Measurements from ENCODE around the gene FAM89B. TPM values are rescaled to one million over a fixed set of nuclear protein-coding genes. Genes with fewer than 3 reads are reported as not detected.

Gene FAM89B
- total RNA-seq, 1 donor from 2014 or later = 47.5 TPM

DNA sequence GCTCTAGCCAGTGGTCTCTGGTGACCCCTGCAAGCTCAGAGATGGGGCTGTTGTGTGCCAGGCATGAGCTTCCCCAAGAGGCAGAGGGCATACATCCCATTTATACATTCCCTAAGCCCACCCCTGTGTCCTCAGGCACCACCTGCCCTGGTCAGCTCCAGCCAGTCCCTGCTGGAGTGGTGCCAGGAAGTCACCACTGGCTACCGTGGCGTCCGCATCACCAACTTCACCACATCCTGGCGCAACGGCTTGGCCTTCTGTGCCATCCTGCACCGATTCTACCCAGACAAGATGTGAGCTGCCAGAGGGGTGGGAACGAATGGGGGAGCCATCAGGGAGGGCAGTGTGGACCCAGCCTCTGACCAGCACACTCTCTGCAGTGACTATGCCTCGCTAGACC is 11.8 kb downstream of the FAM89B start:
- H3K4me1 Mint-ChIP-seq (ENCODE audit: low read depth, unreplicated experiment) = peaks cover 6% of the 10 kb centered on the region
- Histone ChIP-seq H3K36me3 (ENCODE audit: insufficient read depth, low read length) (no peaks in the 10 kb centered on the region), H3K79me2 (ENCODE audit: insufficient read depth, low read length) (no peaks in the 10 kb centered on the region), H4K20me1 (ENCODE audit: insufficient read depth, low read length) (peaks cover 50% of the 10 kb centered on the region), H3K9ac (ENCODE audit: low read length) (no peak overlapping the region), H2AFZ (ENCODE audit: low read depth, low read length) (no peak overlapping the region), H3K4me2 (ENCODE audit: low read length) (peak overlapping the region; percentile 48), H3K27ac (ENCODE audit: low read depth, low read length) (no peak overlapping the region), H3K27me3 (ENCODE audit: insufficient read depth, low read length) (peaks cover 5% of the 10 kb centered on the region), H3K4me1 (ENCODE audit: insufficient read depth, low read length) (peaks cover 7% of the 10 kb centered on the region), H3K4me3 (ENCODE audit: insufficient read depth, low read depth, low read length) (no peak overlapping the region), H3K9me3 (ENCODE audit: insufficient read depth, low read depth, low read length) (no peaks in the 10 kb centered on the region)
- no peak overlapping the region for H3K4me3 Mint-ChIP-seq (ENCODE audit: unreplicated experiment)
- H3K27me3 Mint-ChIP-seq (ENCODE audit: low read depth, unreplicated experiment) = peaks cover 45% of the 10 kb centered on the region
- FAIRE-seq (no peak), DNase-seq (ENCODE audit: low read depth) (no peak)
- peaks cover 3% of the 10 kb centered on the region for H3K9me3 Mint-ChIP-seq (ENCODE audit: unreplicated experiment)
- peaks cover 15% of the 10 kb centered on the region for H3K36me3 Mint-ChIP-seq (ENCODE audit: low read depth, unreplicated experiment)
- TF ChIP-seq, protein P1, sequence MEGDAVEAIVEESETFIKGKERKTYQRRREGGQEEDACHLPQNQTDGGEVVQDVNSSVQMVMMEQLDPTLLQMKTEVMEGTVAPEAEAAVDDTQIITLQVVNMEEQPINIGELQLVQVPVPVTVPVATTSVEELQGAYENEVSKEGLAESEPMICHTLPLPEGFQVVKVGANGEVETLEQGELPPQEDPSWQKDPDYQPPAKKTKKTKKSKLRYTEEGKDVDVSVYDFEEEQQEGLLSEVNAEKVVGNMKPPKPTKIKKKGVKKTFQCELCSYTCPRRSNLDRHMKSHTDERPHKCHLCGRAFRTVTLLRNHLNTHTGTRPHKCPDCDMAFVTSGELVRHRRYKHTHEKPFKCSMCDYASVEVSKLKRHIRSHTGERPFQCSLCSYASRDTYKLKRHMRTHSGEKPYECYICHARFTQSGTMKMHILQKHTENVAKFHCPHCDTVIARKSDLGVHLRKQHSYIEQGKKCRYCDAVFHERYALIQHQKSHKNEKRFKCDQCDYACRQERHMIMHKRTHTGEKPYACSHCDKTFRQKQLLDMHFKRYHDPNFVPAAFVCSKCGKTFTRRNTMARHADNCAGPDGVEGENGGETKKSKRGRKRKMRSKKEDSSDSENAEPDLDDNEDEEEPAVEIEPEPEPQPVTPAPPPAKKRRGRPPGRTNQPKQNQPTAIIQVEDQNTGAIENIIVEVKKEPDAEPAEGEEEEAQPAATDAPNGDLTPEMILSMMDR (IDR thresholded peaks at IDR 0.05; ENCODE audit: insufficient read depth, low read depth, low read length) = no peak
- TF ChIP-seq EZH2 (IDR thresholded peaks at IDR 0.05; ENCODE audit: insufficient read depth, low read length) = no peak
- H3K27ac Mint-ChIP-seq (ENCODE audit: unreplicated experiment) = no peak overlapping the region

DNA sequence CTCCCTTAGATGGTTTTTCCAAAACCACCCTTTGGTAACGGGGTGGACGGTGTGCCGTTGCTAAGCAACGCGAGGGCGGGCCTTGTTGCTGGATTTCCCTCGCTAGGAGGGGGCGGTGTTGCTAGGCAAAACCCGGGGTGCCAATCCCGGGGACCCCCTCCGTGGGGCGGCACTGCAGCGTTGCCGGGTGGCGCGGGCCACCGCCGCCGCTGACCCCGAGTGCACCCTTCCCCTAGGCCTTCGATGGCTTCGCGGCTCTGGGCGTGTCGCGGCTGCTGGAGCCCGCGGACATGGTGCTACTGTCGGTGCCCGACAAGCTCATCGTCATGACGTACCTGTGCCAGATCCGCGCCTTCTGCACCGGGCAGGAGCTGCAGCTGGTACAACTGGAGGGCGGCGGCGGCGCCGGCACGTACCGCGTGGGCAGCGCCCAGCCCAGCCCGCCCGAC is 12.4 kb downstream of the FAM89B start:
- H3K9ac ChIP-seq (ENCODE audit: low read length) = no peak overlapping the region
- DNase-seq (ENCODE audit: low read depth) (no peak), FAIRE-seq (no peak)
- H3K27me3 ChIP-seq (ENCODE audit: insufficient read depth, low read length) = peaks cover 5% of the 10 kb centered on the region
- H3K27ac ChIP-seq (ENCODE audit: low read depth, low read length) = no peak overlapping the region
- H3K36me3 ChIP-seq (ENCODE audit: insufficient read depth, low read length) = no peaks in the 10 kb centered on the region
- H3K27me3 Mint-ChIP-seq (ENCODE audit: low read depth, unreplicated experiment) = peaks cover 44% of the 10 kb centered on the region
- H4K20me1 ChIP-seq (ENCODE audit: insufficient read depth, low read length) = peaks cover 45% of the 10 kb centered on the region
- no peak overlapping the region for H3K4me3 Mint-ChIP-seq (ENCODE audit: unreplicated experiment)
- H3K9me3 Mint-ChIP-seq (ENCODE audit: unreplicated experiment) = peaks cover 3% of the 10 kb centered on the region
- H3K79me2 ChIP-seq (ENCODE audit: insufficient read depth, low read length) = no peaks in the 10 kb centered on the region
- H3K36me3 Mint-ChIP-seq (ENCODE audit: low read depth, unreplicated experiment) = peaks cover 15% of the 10 kb centered on the region
- peak overlapping the region; percentile 48 for H3K4me2 ChIP-seq (ENCODE audit: low read length)
- no peak overlapping the region for H3K4me3 ChIP-seq (ENCODE audit: insufficient read depth, low read depth, low read length)
- peaks cover 6% of the 10 kb centered on the region for H3K4me1 Mint-ChIP-seq (ENCODE audit: low read depth, unreplicated experiment)
- H2AFZ ChIP-seq (ENCODE audit: low read depth, low read length) = no peak overlapping the region
- H3K27ac Mint-ChIP-seq (ENCODE audit: unreplicated experiment) = no peak overlapping the region
- TF ChIP-seq, protein P1 (IDR thresholded peaks at IDR 0.05; ENCODE audit: insufficient read depth, low read depth, low read length) = no peak
- no peaks in the 10 kb centered on the region for H3K9me3 ChIP-seq (ENCODE audit: insufficient read depth, low read depth, low read length)
- H3K4me1 ChIP-seq (ENCODE audit: insufficient read depth, low read length) = peaks cover 7% of the 10 kb centered on the region

DNA sequence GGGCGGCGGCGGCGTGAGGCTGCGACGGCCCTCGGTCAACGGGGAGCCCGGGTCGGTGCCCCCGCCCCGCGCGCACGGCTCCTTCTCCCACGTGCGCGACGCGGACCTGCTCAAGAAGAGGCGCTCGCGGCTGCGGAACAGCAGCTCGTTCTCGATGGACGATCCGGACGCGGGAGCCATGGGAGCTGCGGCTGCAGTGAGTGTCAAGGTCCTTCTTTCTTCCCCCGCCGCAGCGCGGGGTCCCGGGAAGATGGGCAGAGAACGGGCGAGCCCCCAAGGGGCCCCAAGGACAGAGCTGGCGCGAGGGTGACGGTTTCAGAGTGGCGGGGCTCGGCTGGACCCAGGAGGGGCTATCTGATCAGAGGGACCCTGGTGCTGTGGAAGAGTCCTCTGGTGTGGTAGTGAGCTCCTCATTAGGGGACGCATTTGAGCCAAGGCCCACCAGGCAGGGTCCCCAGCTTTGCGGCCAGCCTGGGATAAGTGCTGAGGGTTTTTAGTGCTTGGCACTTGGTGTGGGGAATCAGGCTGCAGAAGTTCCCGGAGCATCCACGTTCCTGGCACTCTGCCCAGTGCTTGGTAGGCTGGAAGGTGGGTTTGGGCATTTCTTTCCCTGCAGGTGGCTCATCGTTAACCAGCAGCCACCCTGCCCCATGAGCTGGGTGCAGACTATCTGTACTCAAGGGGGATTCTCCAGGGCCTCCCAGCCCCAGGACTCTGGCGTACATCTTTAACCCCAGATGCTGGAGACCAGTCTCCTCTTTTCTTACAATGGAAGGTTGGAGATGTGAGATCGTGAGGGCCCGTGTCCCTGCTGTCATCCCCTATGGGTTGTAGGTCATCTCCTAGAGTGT is 13.3 kb downstream of the FAM89B start:
- peaks cover 46% of the 10 kb centered on the region for H3K27me3 Mint-ChIP-seq (ENCODE audit: low read depth, unreplicated experiment)
- H3K4me3 ChIP-seq (ENCODE audit: insufficient read depth, low read depth, low read length) = no peak overlapping the region
- H3K9me3 Mint-ChIP-seq (ENCODE audit: unreplicated experiment) = peaks cover 3% of the 10 kb centered on the region
- no peak overlapping the region for H2AFZ ChIP-seq (ENCODE audit: low read depth, low read length)
- no peak for TF ChIP-seq EZH2 (IDR thresholded peaks at IDR 0.05; ENCODE audit: insufficient read depth, low read length)
- TF ChIP-seq, protein P1 (IDR thresholded peaks at IDR 0.05; ENCODE audit: insufficient read depth, low read depth, low read length) = no peak
- H3K9me3 ChIP-seq (ENCODE audit: insufficient read depth, low read depth, low read length) = no peaks in the 10 kb centered on the region
- H4K20me1 ChIP-seq (ENCODE audit: insufficient read depth, low read length) = peaks cover 38% of the 10 kb centered on the region
- peaks cover 7% of the 10 kb centered on the region for H3K4me1 ChIP-seq (ENCODE audit: insufficient read depth, low read length)
- peaks cover 6% of the 10 kb centered on the region for H3K4me1 Mint-ChIP-seq (ENCODE audit: low read depth, unreplicated experiment)
- no peak overlapping the region for H3K27ac Mint-ChIP-seq (ENCODE audit: unreplicated experiment)
- H3K36me3 Mint-ChIP-seq (ENCODE audit: low read depth, unreplicated experiment) = peaks cover 11% of the 10 kb centered on the region
- H3K4me2 ChIP-seq (ENCODE audit: low read length) = no peak overlapping the region
- FAIRE-seq (no peak), DNase-seq (ENCODE audit: low read depth) (no peak)
- no peaks in the 10 kb centered on the region for H3K36me3 ChIP-seq (ENCODE audit: insufficient read depth, low read length)
- peaks cover 5% of the 10 kb centered on the region for H3K27me3 ChIP-seq (ENCODE audit: insufficient read depth, low read length)
- no peak overlapping the region for H3K27ac ChIP-seq (ENCODE audit: low read depth, low read length)
- H3K9ac ChIP-seq (ENCODE audit: low read length) = no peak overlapping the region
- H3K79me2 ChIP-seq (ENCODE audit: insufficient read depth, low read length) = no peaks in the 10 kb centered on the region
- H3K4me3 Mint-ChIP-seq (ENCODE audit: unreplicated experiment) = no peak overlapping the region

Measured in astrocyte (in vitro differentiated cells and primary cell).